Measurements from ENCODE around the gene ZBTB11.
A peak's percentile ranks its signal among the peaks of the same experiment; 100 is the strongest.
"Not testable (repeated sequence)": the region's sequence is repeated elsewhere in the genome, so short reads cannot be mapped to it uniquely, and the experiment has no call there.

The ZBTB11 gene

DNA sequence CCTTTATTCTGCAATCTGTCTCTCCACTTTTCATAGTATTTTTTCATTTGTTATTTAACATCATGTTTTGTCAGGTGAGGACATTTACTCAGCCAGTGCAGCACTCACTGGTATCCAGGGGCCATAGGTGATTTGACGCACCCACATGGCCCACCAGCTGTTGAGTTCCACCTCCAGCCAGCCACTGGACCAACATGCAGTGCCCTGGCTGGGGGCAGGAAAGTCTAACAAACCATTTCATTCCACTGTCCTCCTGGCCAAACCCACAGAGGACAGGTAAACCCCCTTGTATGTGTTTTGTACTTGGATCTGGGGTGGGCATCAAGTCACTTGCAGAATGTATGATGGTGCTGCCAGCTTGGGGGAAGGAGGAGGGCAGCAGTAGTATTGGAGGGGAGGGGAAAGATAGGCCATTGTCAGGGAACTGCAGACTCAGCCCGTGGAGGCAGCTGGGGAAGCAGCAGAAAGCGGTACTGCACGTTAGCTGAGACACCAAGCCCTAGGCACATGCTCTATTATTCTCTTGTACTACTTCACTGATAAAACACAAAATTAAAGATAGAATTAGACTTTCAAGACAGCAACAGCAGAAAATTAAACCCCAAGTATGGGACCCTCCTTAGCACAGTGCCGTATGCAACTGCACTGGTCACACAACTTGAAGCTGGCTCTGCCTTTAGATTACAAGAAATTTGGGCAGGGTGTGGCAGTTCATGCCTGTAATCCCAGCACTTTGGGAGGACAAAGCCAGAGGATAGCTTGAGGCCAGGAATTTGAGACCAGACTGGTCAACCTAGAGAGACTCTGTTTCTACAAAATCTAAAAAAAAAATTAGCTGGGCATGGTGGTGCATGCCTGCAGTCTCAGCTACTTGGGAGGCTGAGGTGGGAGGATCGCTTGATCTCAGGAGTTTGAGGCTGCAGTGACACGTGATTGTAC is 25.0 kb upstream of the ZBTB11 start:
- Mint-ChIP-seq H3K36me3 (peaks cover 2% of the 10 kb centered on the region), H3K27ac (no peak overlapping the region), H3K9me3 (ENCODE audit: low read depth) (no peaks in the 10 kb centered on the region), H3K27me3 (no peaks in the 10 kb centered on the region), H3K4me3 (no peak overlapping the region), H3K4me1 (ENCODE audit: low read depth) (no peaks in the 10 kb centered on the region)

- Mint-ChIP-seq H3K4me1 (ENCODE audit: low read depth) (peaks cover 5% of the 10 kb centered on the region), H3K27ac (no peak overlapping the region), H3K9me3 (ENCODE audit: low read depth) (no peaks in the 10 kb centered on the region), H3K36me3 (no peaks in the 10 kb centered on the region), H3K4me3 (no peak overlapping the region), H3K27me3 (no peaks in the 10 kb centered on the region)
Measured at GRCh38 chr3:101695779-101696372, 18.9 kb upstream of the ZBTB11 start.

DNA sequence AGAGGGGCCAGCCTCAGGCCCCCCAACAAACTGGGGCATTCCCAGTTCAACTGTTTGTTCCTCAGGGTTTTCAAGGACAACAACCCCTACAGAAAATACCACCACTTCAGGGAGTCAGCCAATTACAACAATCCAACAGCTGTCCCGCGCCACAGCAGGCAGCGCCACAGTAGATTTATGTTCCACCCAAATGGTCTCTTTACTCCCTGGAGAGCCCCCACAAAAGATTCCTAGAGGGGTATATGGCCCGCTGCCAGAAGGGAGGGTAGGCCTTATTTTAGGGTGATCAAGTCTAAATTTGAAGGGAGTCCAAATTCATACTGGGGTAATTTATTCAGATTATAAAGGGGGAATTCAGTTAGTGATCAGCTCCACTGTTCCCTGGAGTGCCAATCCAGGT is 17.9 kb upstream of the ZBTB11 start:
- not testable (repeated sequence) for H3K4me1 Mint-ChIP-seq (ENCODE audit: low read depth); H3K4me3 Mint-ChIP-seq; H3K36me3 Mint-ChIP-seq; H3K27me3 Mint-ChIP-seq; H3K9me3 Mint-ChIP-seq (ENCODE audit: low read depth); H3K27ac Mint-ChIP-seq

GRCh38 chr3:101693540-101693939 is 16.6 kb upstream of the ZBTB11 start:
- H3K27ac Mint-ChIP-seq; H3K36me3 Mint-ChIP-seq; H3K27me3 Mint-ChIP-seq; H3K9me3 Mint-ChIP-seq (ENCODE audit: low read depth); H3K4me3 Mint-ChIP-seq: not testable (repeated sequence)
- peaks cover 14% of the 10 kb centered on the region for H3K4me1 Mint-ChIP-seq (ENCODE audit: low read depth)

GRCh38 chr3:101691685-101692671 is 15.0 kb upstream of the ZBTB11 start:
- not testable (repeated sequence) for H3K36me3 Mint-ChIP-seq

GRCh38 chr3:101690972-101691371 is 14.0 kb upstream of the ZBTB11 start:
- H3K27me3 Mint-ChIP-seq: no peaks in the 10 kb centered on the region
- no peaks in the 10 kb centered on the region for H3K9me3 Mint-ChIP-seq (ENCODE audit: low read depth)
- peak overlapping the region; percentile 75 for H3K27ac Mint-ChIP-seq
- H3K4me1 Mint-ChIP-seq (ENCODE audit: low read depth): peaks cover 24% of the 10 kb centered on the region
- H3K36me3 Mint-ChIP-seq: peaks cover 3% of the 10 kb centered on the region
- no peak overlapping the region for H3K4me3 Mint-ChIP-seq

More at GRCh38 chr3:101691685-101692671, 15.0 kb upstream of the ZBTB11 start:
- peaks cover 22% of the 10 kb centered on the region for H3K4me1 Mint-ChIP-seq (ENCODE audit: low read depth)
- not testable (repeated sequence) for H3K9me3 Mint-ChIP-seq (ENCODE audit: low read depth); H3K27me3 Mint-ChIP-seq; H3K4me3 Mint-ChIP-seq
- H3K27ac Mint-ChIP-seq: peak overlapping the region; percentile 28

DNA sequence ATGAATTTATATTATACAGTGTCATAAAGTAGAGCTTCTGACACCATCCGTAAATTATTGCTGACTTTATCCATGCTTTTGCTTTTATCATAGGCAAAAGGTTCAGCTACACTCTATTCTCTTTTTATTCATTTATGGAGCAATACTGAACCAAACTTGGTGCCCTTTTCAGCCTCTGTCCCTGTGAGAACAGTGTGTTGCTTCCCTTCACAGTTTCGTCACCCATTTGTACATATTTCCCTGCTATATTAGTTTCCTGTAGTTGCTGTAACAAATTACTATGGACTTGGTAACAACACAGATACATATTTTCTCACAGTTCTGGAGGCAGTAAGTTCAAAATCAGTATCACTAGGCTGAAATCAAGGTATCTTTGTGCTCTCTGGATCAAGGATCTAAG is 12.4 kb upstream of the ZBTB11 start:
- peak overlapping the region; percentile 41 for H3K27ac Mint-ChIP-seq
- peaks cover 29% of the 10 kb centered on the region for H3K4me1 Mint-ChIP-seq (ENCODE audit: low read depth)
- peaks cover 16% of the 10 kb centered on the region for H3K36me3 Mint-ChIP-seq
- H3K9me3 Mint-ChIP-seq (ENCODE audit: low read depth): no peaks in the 10 kb centered on the region
- H3K27me3 Mint-ChIP-seq: no peaks in the 10 kb centered on the region
- no peak overlapping the region for H3K4me3 Mint-ChIP-seq

- H3K27ac Mint-ChIP-seq: peak overlapping the region; percentile 100
- H3K4me3 Mint-ChIP-seq: peak overlapping the region; percentile 100
- peaks cover 38% of the 10 kb centered on the region for H3K4me1 Mint-ChIP-seq (ENCODE audit: low read depth)
- H3K9me3 Mint-ChIP-seq (ENCODE audit: low read depth): no peaks in the 10 kb centered on the region
- no peaks in the 10 kb centered on the region for H3K27me3 Mint-ChIP-seq
- peaks cover 19% of the 10 kb centered on the region for H3K36me3 Mint-ChIP-seq
Measured at GRCh38 chr3:101687142-101687931, 10.4 kb upstream of the ZBTB11 start.

DNA sequence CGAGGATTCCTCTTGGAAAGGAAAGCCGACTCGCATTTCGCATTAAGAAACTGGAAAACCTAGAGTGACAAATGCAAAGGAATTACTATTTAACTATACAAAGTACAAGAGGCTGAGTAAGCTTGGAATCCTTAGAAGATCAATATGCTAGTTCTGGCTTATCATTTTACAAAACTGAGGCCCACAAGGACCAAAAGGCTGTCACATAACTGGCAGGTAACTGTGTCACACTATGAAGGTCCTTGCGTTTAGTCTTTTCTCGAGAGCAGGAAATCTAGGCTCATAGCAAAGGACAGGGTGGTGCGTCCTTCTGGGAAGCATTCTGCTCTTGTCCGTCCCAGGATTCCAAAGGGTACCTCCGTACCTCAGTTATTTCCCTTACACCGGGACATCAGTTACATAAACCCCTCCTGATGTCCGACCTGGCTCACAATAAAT is 9.0 kb upstream of the ZBTB11 start:
- Mint-ChIP-seq H3K9me3 (ENCODE audit: low read depth) (no peaks in the 10 kb centered on the region), H3K4me3 (peak overlapping the region; percentile 100), H3K27me3 (no peaks in the 10 kb centered on the region), H3K36me3 (peaks cover 20% of the 10 kb centered on the region), H3K27ac (peak overlapping the region; percentile 100), H3K4me1 (ENCODE audit: low read depth) (peaks cover 47% of the 10 kb centered on the region)

- Mint-ChIP-seq H3K9me3 (ENCODE audit: low read depth) (no peaks in the 10 kb centered on the region), H3K4me3 (peak overlapping the region; percentile 100), H3K27ac (peak overlapping the region; percentile 100), H3K27me3 (no peaks in the 10 kb centered on the region), H3K36me3 (peaks cover 22% of the 10 kb centered on the region), H3K4me1 (ENCODE audit: low read depth) (peaks cover 46% of the 10 kb centered on the region)
Measured at GRCh38 chr3:101685050-101685400, 8.1 kb upstream of the ZBTB11 start.

DNA sequence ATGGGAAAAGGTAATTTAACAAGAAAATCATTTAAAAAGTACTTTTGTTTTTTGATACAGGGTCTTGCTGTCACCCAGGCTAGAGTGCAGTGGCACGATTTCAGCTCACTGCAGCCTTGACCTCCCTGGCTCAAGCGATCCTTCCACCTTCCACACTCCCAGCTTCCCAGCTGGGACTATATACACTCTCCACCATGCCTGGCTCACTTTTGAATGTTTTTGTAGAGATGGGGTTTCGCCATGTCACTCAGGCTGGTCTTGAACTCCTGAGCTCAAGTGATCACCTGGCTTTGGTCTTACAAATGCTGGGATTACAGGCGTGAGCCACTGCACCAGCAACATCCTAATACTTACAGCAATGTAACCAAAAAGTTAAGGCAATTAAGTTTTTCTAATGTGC is 3.5 kb upstream of the ZBTB11 start:
- Mint-ChIP-seq H3K4me3 (no peak overlapping the region), H3K27me3 (no peaks in the 10 kb centered on the region), H3K9me3 (ENCODE audit: low read depth) (no peaks in the 10 kb centered on the region), H3K4me1 (ENCODE audit: low read depth) (peaks cover 44% of the 10 kb centered on the region), H3K27ac (peak overlapping the region; percentile 72), H3K36me3 (peaks cover 13% of the 10 kb centered on the region)

GRCh38 chr3:101678837-101679236 is 1.9 kb upstream of the ZBTB11 start:
- H3K27ac Mint-ChIP-seq: peak overlapping the region; percentile 41
- not testable (repeated sequence) for H3K4me3 Mint-ChIP-seq; H3K27me3 Mint-ChIP-seq; H3K9me3 Mint-ChIP-seq (ENCODE audit: low read depth); H3K36me3 Mint-ChIP-seq
- H3K4me1 Mint-ChIP-seq (ENCODE audit: low read depth): peaks cover 50% of the 10 kb centered on the region

DNA sequence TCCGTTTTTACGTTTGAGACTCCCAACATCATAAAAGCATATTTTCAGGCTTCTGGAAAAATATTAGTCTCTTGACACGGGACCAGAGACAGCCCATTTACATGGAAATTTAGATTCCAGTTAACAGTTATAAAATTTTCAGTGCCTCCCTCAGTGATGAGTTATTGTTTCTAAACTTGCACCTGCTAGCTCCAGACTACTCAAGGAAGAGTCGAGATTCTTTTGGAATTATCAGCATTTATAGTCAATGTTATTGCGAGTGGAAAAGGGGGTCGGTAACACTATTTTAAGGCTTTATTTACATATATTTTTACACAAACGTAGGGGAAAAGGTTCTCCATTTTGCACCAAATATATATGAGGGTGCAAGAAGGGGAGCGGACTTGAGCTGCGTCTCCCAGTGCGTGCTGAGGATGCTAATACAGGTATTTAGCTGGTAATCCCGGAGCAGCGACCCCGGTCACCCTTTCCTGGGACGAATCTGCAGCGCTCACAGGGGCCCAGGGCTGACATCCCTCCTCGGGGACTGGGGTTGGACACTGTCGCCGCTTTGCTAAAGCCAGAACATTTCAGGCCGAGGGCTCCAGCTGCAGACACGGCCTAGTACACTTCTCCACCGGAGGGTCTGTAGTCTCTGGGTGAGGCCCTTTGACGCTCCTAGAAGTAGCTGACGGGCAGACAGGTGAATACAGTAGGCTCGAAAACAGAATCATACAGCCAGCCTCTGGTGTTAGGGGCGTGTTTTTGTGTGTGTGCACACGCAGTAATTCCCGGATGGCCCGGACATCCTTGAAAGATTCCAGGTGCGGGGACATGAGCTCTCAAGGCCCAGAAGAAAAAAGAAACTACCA is 729 bp upstream of the ZBTB11 start:
- Mint-ChIP-seq H3K4me1 (ENCODE audit: low read depth) (peaks cover 53% of the 10 kb centered on the region), H3K9me3 (ENCODE audit: low read depth) (no peaks in the 10 kb centered on the region), H3K36me3 (peaks cover 6% of the 10 kb centered on the region), H3K27me3 (no peaks in the 10 kb centered on the region), H3K4me3 (peak overlapping the region; percentile 97), H3K27ac (peak overlapping the region; percentile 96)

Measured in activated naive CD8-positive, alpha-beta T cell (primary cell).